ENCODE data around the gene NCLN.
A peak's percentile ranks its signal among the peaks of the same experiment; 100 is the strongest.
"Not testable (repeated sequence)": the region's sequence is repeated elsewhere in the genome, so short reads cannot be mapped to it uniquely, and the experiment has no call there.

The NCLN gene

DNA sequence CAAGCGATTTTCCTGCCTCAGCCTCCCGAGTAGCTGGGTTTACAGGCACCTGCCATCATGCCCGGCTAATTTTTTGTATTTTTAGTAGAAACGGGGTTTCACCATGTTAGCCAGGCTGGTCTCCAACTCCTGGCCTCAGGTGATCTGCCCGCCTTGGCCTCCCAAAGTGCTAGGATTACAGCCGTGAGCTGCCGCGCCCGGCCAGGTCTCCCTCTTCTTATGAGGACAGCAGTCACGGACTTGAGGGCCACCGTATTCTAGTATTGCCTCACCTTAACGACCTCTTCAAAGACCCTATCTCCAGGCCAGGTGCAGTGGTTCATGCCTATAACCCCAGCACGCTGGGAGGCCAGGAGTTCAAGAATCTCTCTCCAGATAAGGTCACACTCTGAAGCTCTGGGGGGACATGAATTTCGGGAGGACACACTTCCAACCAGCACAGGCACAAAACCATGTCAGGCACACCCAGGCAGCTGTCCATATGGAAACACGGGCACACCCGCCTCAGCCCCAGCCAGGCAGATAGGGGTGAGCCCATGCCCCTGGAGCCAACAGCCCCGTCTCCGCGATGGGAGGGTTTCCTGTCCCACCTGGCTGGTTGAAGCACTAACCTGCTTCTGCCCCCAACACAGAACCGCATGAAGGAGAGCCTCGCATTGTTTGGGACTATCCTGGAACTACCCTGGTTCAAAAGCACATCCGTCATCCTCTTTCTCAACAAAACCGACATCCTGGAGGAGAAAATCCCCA, 28.5 kb upstream of the NCLN start:
- no peak for DNase-seq

DNA sequence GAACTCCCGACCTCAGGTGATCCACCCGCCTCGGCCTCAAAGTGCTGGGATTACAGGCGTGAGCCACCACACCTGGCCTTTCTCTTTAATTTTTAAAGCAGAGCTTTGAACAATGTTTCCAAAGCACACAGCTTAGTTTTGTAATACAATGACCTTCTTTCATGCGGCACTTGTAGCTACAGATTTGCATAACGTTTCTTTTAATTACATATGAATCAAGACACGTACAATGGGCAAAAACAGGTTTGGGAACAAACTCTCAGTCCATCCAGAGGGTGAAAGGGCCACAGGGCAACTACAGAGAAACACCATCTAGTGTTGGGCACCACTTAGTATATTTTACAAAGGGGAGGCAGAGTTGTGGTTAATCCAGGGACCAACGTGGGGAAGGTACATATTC, 26.2 kb upstream of the NCLN start:
- no peak for DNase-seq

DNA sequence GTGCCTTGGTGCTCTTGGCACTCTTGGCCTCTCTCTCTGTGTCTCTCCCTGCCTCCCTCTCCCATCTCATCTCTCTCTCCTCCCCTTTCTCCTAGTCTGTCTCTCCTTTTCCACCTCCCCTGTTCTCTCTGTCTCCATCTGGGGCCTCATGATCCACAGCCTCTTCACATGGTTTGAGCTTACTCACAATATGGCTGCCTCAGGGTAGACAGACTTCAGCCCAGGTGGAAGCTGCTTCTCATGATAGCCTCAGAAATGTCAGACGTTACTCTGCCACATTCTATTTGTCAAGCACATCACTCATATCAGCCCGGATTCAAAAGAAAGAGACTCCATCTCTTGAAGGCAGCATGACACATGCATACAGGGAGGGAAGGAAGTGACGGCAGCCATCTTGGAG, 25.5 kb upstream of the NCLN start:
- no peak for DNase-seq

DNA sequence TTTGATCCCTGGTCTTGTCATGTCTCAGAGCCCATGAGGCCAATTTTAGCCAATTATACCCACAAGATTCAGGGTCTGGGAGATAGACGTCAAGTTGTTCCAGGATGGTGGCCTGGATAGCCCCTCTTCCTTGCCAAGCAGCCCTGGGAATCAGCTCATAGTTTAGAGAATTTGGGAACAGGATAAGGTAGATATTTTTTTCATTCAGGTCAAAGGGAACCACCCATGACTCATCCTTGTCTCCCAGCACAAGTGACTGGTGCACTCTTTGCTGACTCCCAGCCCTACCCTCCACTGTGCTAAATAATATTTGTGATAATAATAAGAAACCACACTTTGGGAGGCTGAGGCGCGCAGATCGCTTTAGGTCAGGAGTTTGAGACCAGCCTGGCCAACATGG, 24.3 kb upstream of the NCLN start:
- no peak for DNase-seq

DNA sequence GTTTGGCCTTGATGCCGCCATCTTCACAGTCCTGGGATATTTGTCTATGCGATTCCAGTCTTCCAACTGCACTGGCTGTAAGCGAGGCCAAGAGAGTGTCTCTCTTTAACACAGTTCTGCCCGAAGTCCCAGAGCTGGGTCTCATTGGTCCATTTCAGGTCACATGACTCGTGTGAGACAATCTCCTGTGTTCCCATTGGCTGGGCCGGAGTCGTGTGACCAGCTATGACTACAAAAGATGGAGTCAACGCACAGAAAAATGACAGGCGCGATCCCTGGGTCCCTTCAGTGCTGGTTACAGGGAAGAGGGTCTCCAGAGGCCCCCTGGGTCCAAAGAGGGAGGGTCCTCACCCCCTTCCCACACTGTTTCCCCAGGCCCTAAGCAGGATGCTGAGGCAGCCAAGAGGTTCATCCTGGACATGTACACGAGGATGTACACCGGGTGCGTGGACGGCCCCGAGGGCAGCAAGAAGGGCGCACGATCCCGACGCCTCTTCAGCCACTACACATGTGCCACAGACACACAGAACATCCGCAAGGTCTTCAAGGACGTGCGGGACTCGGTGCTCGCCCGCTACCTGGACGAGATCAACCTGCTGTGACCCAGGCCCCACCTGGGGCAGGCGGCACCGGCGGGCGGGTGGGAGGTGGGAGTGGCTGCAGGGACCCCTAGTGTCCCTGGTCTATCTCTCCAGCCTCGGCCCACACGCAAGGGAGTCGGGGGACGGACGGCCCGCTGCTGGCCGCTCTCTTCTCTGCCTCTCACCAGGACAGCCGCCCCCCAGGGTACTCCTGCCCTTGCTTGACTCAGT, 23.1 kb upstream of the NCLN start:
- no peak for DNase-seq

- peak in 1 of 2 experiments; percentile 51 for DNase-seq
Measured at GRCh38 chr19:3163230-3163886, 22.4 kb upstream of the NCLN start.

- DNase-seq: no peak
Measured at GRCh38 chr19:3163943-3164342, 21.8 kb upstream of the NCLN start.

DNA sequence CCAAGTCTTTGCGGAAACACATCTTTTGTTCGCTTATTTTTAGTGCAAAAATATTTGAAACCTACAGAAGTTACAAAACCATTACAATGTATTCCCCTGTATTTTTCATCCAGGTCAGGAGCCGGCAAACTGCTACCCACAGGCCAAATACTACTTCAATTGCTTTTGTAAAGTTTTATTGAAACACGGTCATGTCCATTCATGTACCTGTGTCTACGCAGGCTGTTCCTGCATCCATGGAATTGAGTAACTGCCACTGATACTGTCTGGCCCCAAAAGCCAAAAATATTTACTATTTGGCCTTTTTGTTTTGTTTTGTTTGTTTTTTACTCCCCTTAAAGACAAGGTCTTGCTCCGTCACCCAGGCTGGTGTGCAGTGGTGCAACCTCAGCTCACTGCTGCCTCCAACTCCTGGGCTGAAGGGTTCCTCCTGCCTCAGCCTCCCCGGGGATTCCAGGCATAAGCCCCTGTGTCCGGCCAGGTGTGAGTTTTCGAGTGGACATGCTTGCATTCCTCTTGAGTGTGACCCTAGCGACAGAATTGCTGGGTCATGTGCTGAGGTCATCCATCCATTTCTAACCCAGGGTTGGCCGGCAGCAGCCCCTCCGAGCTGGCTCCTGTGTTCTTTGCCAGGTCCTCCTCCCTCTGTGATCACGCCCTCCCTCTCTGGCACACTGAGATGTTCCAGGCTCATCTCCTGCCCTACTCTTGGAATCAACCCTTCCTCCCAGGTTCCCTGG, 18.0 kb upstream of the NCLN start:
- no peak for DNase-seq

- DNase-seq: no peak
Measured at GRCh38 chr19:3171894-3172672, 13.6 kb upstream of the NCLN start.

- DNase-seq: not testable (repeated sequence)
Measured at GRCh38 chr19:3172673-3173000, 13.1 kb upstream of the NCLN start.

DNA sequence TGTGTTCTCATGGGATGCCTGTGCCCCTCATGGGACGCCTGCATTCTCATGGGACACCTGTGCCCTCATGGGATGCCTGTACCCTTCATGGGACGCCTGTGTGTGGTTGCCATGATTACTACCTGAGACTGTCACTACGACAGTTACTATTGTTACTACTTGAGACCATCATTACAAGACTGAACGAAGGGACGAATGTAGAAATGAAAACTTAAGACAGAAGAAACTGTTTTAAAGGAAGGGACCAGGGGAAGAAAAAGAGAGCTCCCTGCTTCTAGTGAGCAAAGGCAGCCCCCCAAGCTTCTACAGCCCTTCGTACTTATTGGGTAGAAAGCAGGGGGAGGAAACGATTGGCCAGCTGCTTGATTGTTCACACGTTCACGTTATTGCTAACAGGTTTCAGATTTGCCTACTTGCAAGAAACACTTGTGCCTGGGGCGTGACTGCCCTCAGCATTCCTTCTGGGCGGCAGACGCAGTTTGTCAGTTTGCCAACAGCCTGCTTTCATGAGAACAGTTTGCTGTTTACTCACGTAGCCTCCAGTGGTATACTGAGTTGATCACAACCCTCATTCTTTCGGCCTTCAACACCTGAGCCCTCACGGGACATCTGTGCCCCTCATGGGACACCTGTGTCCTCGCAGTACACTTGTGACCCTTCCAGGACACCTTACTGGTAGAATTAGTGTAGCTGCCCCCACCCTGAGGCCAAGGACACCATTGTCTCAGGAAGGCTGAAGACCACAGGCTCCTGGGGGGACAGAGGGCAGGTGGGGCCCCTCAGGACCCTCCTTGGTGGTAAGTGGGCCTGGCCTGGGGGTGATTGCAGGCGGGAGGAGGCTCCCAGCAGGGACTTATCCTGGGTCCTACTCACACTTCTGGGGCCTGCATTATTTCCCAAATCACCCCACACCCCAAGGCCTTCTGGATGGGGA, 9.7 kb upstream of the NCLN start:
- DNase-seq: no peak

- DNase-seq: no peak
Measured at GRCh38 chr19:3176715-3177501, 8.8 kb upstream of the NCLN start.

DNA sequence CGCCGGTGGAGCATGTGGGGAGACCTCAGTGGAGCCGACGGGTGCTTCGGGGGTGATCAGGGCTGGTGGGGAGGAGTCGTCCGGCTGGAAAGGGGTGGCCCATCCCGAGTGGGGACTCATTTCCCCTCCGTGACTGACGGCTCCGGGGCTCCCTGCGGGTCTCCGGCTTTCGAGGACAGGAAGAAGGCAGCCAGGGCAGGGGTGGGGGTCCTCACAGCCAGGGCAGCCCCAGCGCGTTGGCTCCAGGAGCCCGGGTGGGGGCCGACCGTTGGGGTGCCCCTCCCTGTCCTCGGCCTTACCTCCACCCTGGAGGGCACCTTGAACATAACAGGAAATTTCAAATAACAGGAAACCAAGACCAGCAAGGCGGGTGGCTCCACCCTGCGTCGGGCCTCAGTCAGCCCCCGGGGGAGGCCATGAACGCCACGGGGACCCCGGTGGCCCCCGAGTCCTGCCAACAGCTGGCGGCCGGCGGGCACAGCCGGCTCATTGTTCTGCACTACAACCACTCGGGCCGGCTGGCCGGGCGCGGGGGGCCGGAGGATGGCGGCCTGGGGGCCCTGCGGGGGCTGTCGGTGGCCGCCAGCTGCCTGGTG, 7.3 kb upstream of the NCLN start, which contains the start of gene S1PR4:
TSS of gene S1PR4 (plus strand) at position 393 of the 596 bp plus-strand sequence. CDS start at position 417, 24 bp downstream.
- DNase-seq: no peak

- no peak for DNase-seq
Measured at GRCh38 chr19:3178973-3179738, 6.6 kb upstream of the NCLN start.

GRCh38 chr19:3179739-3180293, 5.9 kb upstream of the NCLN start:
- DNase-seq: no peak

DNA sequence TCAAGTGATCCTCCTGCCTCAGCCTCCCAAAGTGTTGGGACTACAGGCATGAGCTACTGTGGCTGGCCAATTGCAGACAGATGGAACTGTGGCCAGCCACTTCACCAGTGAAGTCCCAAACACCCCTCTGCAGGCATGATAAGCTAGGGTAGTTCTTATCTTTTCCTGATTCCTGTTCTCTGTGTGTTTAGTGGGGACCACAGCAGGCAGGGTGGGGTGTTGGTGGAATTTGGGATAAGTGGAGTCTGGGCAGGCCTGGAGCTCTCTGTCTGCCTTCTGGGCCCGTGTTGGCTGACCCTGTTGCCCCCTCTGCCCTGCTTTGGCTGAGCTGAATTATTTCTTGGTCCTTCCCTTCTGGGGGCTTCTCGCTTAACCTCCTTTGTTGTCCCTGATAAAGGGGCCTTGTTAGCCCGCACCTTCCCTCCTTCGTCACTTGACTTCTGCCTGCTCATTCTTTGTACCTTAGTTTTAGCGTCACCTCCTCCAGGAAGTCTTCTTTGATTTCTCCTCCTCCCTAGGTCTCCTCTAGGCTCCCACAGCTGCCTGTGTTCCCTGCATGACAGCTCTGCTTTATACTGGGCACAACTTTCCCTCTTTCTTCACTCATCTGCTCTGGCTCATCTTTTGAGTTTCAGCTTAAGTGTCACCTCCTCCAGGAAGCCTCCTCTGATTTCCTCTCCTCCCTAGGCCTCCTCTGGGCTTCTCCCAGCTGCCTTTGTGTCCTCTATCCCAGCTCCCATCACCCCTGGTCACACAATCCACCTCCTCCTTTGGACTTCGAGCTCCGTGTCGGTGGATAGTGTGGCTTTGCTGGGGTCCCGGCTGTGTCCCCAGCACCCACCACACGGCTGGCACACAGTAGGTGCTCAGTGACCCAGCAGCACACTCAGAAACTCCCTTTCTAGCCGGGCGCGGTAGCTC, 1.7 kb upstream of the NCLN start:
- no peak for DNase-seq

DNA sequence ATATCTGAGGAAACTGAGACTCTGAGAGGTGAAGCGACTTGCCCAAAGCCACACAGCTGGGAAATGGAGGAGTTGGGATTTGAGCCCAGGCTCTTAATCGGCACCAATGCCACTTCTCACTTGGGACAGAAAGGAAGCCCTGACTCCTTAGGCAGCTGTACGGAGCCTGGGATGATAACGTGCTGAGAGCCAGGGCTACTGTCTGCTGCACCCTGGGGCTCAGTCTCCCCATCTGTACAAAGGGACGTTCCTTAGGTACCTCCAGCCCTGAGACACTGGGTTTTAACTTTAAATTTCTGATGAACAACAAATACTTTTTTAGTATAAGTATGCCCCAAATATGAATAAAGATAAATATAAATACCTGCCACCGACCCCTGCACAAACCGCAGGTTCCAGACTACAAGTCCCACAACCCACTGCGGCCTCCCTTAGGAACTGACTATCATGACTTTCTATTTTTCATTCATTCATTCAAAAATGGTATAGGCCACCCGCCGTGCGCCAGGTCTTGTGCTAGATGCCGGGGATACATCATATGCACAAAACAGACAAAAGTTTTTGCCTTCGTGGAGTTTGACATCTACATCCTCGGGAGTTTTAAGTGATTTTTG, 776 bp upstream of the NCLN start:
- peak; percentile 76 to 95 for DNase-seq

All from NCI-H187 (cell line).